VCaP (cell line): ENCODE measurements around the gene GSTCD.

Source experiments
- H3K27ac ChIP-seq: fragments of 450-650 bp; 2 replicates; pipeline ENCODE4 v1.5.1; 2017
- CTCF ChIP-seq: fragments of 450-650 bp; conservative IDR thresholded peaks from 2 replicates; pipeline ENCODE4 v1.5.1; 2017; ENCODE audit warnings: mild to moderate bottlenecking, moderate library complexity

Gene GSTCD

GRCh38 chr4:105785792-105786191, 77.2 kb downstream of the GSTCD start:
- TF ChIP-seq CTCF = no peak
- no peak overlapping the region for H3K27ac ChIP-seq

GRCh38 chr4:105786748-105787147, 78.2 kb downstream of the GSTCD start:
- TF ChIP-seq CTCF = no peak
- H3K27ac ChIP-seq = no peak overlapping the region

- H3K27ac ChIP-seq = no peak overlapping the region
- no peak for TF ChIP-seq CTCF
Observed at GRCh38 chr4:105797225-105797624, 88.6 kb downstream of the GSTCD start.

- no peak overlapping the region for H3K27ac ChIP-seq
- TF ChIP-seq CTCF = no peak
Observed at GRCh38 chr4:105805501-105806120, 97.0 kb downstream of the GSTCD start.

GRCh38 chr4:105807496-105807895, 98.9 kb downstream of the GSTCD start:
- H3K27ac ChIP-seq = no peak overlapping the region
- TF ChIP-seq CTCF = no peak

- H3K27ac ChIP-seq = no peak overlapping the region
- TF ChIP-seq CTCF = no peak
Observed at GRCh38 chr4:105808030-105808749, 99.6 kb downstream of the GSTCD start.

- TF ChIP-seq CTCF = no peak
- no peak overlapping the region for H3K27ac ChIP-seq
Observed at GRCh38 chr4:105808750-105809041, 100.1 kb downstream of the GSTCD start.
